Middle frontal gyrus (tissue), 1 donor: ENCODE data around the gene SPRR2G.
"Not testable (repeated sequence)": the region's sequence is repeated elsewhere in the genome, so short reads cannot be mapped to it uniquely, and the experiment has no call there.

Experiments used
- DNase-seq: peaks from one replicate; pipeline ENCODE4 v3.0.0-alpha.2; 2015; ENCODE audit warnings: low spot score; ENCODE audit errors: extremely low spot score

The SPRR2G gene

GRCh38 chr1:153115264-153115663 is 35.4 kb downstream of the SPRR2G start:
- not testable (repeated sequence) for DNase-seq

GRCh38 chr1:153113416-153113815 is 37.3 kb downstream of the SPRR2G start, which contains the start of gene SPRR2F:
TSS of gene SPRR2F (minus strand) at chr1:153113516. CDS start at chr1:153112733, 783 bp downstream.
- no peak for DNase-seq

GRCh38 chr1:153112454-153112853 is 38.2 kb downstream of the SPRR2G start:
- not testable (repeated sequence) for DNase-seq

GRCh38 chr1:153100245-153100644 is 50.4 kb downstream of the SPRR2G start:
- no peak for DNase-seq
